PC-3 (cell line): ENCODE results near the gene DNM1L. TPM values are rescaled to one million over a fixed set of nuclear protein-coding genes. Genes with fewer than 3 reads are reported as not detected.

Experiments
- ATAC-seq: fragments of 200-7000 bp; cut with Tn5 transposase; 2 replicates; pipeline ENCODE4 v1.9.1; 2020; ENCODE audit warnings: mild to moderate bottlenecking, moderate library complexity
- BruUV-seq: library from RNA; stranded (reverse); fragments of 400-500 nt; replicated peaks from 2 replicates; lab custom pipeline; 2021; lab: Mats Ljungman, UMichigan
- CTCF ChIA-PET: fragments of 300-600 bp; sonication (Branson Sonifier 250); formaldehyde crosslinking; loops from one replicate; lab custom pipeline; 2022; ENCODE audit warnings: antibody characterized with exemption; lab: Charles Lee
- POLR2A ChIA-PET: fragments of 300-600 bp; sonication (Branson Sonifier 250); formaldehyde crosslinking; loops from one replicate; lab custom pipeline; 2022; ENCODE audit warnings: antibody characterized with exemption; ENCODE audit not compliant: unreplicated experiment; lab: Charles Lee
- DNase-seq: peaks from one replicate; pipeline ENCODE4 v3.0.0-alpha.2; 2015
- H2AFZ ChIP-seq: fragments of 300-600 bp; sonication (generic); 2 replicates; pipeline ENCODE4 v1.6.0; 2016; ENCODE audit warnings: antibody characterized with exemption, low read length
- H3F3A ChIP-seq: fragments of 300-600 bp; sonication (generic); one replicate; pipeline ENCODE4 v1.6.0; 2017; ENCODE audit warnings: antibody characterized with exemption, low read length, control low read depth, mild to moderate bottlenecking; ENCODE audit not compliant: unreplicated experiment
- H3K27ac ChIP-seq: fragments of 300-600 bp; sonication (generic); 2 replicates; pipeline ENCODE4 v1.5.1; 2016; ENCODE audit warnings: mild to moderate bottlenecking, low read length
- H3K27me3 ChIP-seq: fragments of 300-600 bp; sonication (generic); 2 replicates; pipeline ENCODE4 v1.6.1; 2016; ENCODE audit warnings: low read length, mixed read lengths
- H3K36me3 ChIP-seq: fragments of 300-600 bp; sonication (generic); 2 replicates; pipeline ENCODE4 v1.6.1; 2016; ENCODE audit warnings: low read depth, mixed run types, low read length, mixed read lengths
- H3K4me1 ChIP-seq: fragments of 300-600 bp; sonication (generic); 2 replicates; pipeline ENCODE4 v1.5.1; 2016; ENCODE audit warnings: low read length; ENCODE audit not compliant: insufficient read depth
- H3K4me2 ChIP-seq: fragments of 300-600 bp; sonication (generic); 2 replicates; pipeline ENCODE4 v1.6.0; 2016; ENCODE audit warnings: low read length
- H3K4me3 ChIP-seq: fragments of 300-600 bp; sonication (generic); 2 replicates; pipeline ENCODE4 v1.5.1; 2016; ENCODE audit warnings: mild to moderate bottlenecking, low read length, mixed read lengths
- H3K79me2 ChIP-seq: fragments of 300-600 bp; sonication (generic); 2 replicates; pipeline ENCODE4 v1.6.1; 2017; ENCODE audit warnings: low read length, mixed read lengths
- H3K9ac ChIP-seq: fragments of 300-600 bp; sonication (generic); 2 replicates; pipeline ENCODE4 v1.6.0; 2016; ENCODE audit warnings: mild to moderate bottlenecking, low read length
- H3K9me2 ChIP-seq: fragments of 300-600 bp; sonication (generic); replicated peaks from 2 replicates; pipeline ENCODE4 v1.6.1; 2016; ENCODE audit warnings: mixed run types, low read length, mixed read lengths
- H3K9me3 ChIP-seq: fragments of 300-600 bp; sonication (generic); 2 replicates; pipeline ENCODE4 v1.6.1; 2016; ENCODE audit warnings: low read length, mixed read lengths
- H4K20me1 ChIP-seq: fragments of 300-600 bp; sonication (generic); 2 replicates; pipeline ENCODE4 v1.6.1; 2016; ENCODE audit warnings: low read length, mixed read lengths
- CTCF ChIP-seq: fragments of 300-600 bp; sonication (generic); conservative IDR thresholded peaks from 2 replicates; pipeline ENCODE4 v1.5.1; 2017; ENCODE audit warnings: antibody characterized with exemption, low read depth, mild to moderate bottlenecking, low read length
- EZH2 ChIP-seq: fragments of 300-600 bp; sonication (generic); IDR thresholded peaks from one replicate; pipeline ENCODE4 v1.6.1; 2017; ENCODE audit warnings: antibody characterized with exemption, mild to moderate bottlenecking, low read length; ENCODE audit not compliant: unreplicated experiment
- EZH2phosphoT487 ChIP-seq: fragments of 300-600 bp; sonication (generic); IDR thresholded peaks from 2 replicates; pipeline ENCODE4 v1.6.1; 2018; ENCODE audit warnings: mild to moderate bottlenecking, antibody characterized with exemption, low read length, borderline replicate concordance
- intact Hi-C: fragments of 100-400 bp; cut with micrococcal nuclease; formaldehyde crosslinking; loops from 2 replicates; pipeline ENCODE4 v1.9.0; 2023
- total RNA-seq: library from RNA; depleted of rRNA; stranded (reverse); fragments of >200 nt; gene quantifications from 2 replicates; pipeline ENCODE4 v1.2.3, GENCODE V29; 2014

DNM1L gene
- total RNA-seq, 1 experiment from 2014 or later: 38.7 TPM

- intact Hi-C loops: no loop called here
- H3K9ac ChIP-seq: no peak overlapping the region
Measured at GRCh38 chr12:32680787-32681186, 1.7 kb downstream of the DNM1L start.

GRCh38 chr12:32681272-32681671, 2.2 kb downstream of the DNM1L start:
- POLR2A ChIA-PET: no interaction called here
- ATAC-seq (no peak), DNase-seq (no peak)
- Histone ChIP-seq H3F3A (no peaks in the 10 kb centered on the region), H2AFZ (no peak overlapping the region), H3K36me3 (no peaks in the 10 kb centered on the region), H3K27me3 (no peaks in the 10 kb centered on the region), H4K20me1 (peaks cover 26% of the 10 kb centered on the region), H3K4me2 (peak overlapping the region; percentile 82), H3K9me3 (no peaks in the 10 kb centered on the region), H3K9ac (no peak overlapping the region), H3K79me2 (peaks cover 66% of the 10 kb centered on the region), H3K27ac (no peak overlapping the region), H3K4me3 (peak overlapping the region; percentile 88; the same call in 1 of the 2 replicates), H3K4me1 (peaks cover 5% of the 10 kb centered on the region), H3K9me2 (no peaks in the 10 kb centered on the region)
- no peak for TF ChIP-seq EZH2phosphoT487
- no peak for TF ChIP-seq EZH2
- no TSS peak for BruUV-seq
- intact Hi-C loops: no loop called here
- CTCF ChIA-PET: no interaction called here

More at GRCh38 chr12:32680787-32681186, 1.7 kb downstream of the DNM1L start:
- Histone ChIP-seq H2AFZ (no peak overlapping the region), H4K20me1 (peaks cover 26% of the 10 kb centered on the region), H3K36me3 (no peaks in the 10 kb centered on the region), H3K79me2 (peaks cover 61% of the 10 kb centered on the region), H3K4me1 (peaks cover 5% of the 10 kb centered on the region), H3K4me2 (peak overlapping the region; percentile 82), H3F3A (no peaks in the 10 kb centered on the region), H3K27me3 (no peaks in the 10 kb centered on the region), H3K9me2 (no peaks in the 10 kb centered on the region), H3K4me3 (peak overlapping the region; percentile 88), H3K27ac (no peak overlapping the region), H3K9me3 (no peaks in the 10 kb centered on the region)
- no peak for TF ChIP-seq EZH2phosphoT487
- TF ChIP-seq CTCF: no peak
- TF ChIP-seq EZH2: no peak
- BruUV-seq: no TSS peak
- no peak for DNase-seq
- ChIA-PET POLR2A (no interaction called here), CTCF (no interaction called here)
- ATAC-seq: no peak

- Histone ChIP-seq H3K27me3 (no peaks in the 10 kb centered on the region), H2AFZ (no peak overlapping the region), H3K4me3 (no peak overlapping the region), H3K9ac (no peak overlapping the region), H3K36me3 (no peaks in the 10 kb centered on the region), H3K9me3 (no peaks in the 10 kb centered on the region), H3K79me2 (peaks cover 95% of the 10 kb centered on the region), H4K20me1 (peaks cover 20% of the 10 kb centered on the region), H3F3A (no peaks in the 10 kb centered on the region), H3K4me2 (no peak overlapping the region), H3K9me2 (no peaks in the 10 kb centered on the region), H3K27ac (no peak overlapping the region), H3K4me1 (no peaks in the 10 kb centered on the region)
- no TSS peak for BruUV-seq
- POLR2A ChIA-PET: no interaction called here
- DNase-seq (no peak), ATAC-seq (no peak)
- CTCF ChIA-PET: no interaction called here
- intact Hi-C loops: no loop called here
- TF ChIP-seq CTCF (no peak), EZH2phosphoT487 (no peak), EZH2 (no peak)
Measured at GRCh38 chr12:32686340-32686739, 7.2 kb downstream of the DNM1L start.
